ENCODE measurements around the gene FABP2.

Gene FABP2

GRCh38 chr4:119299741-119300100, 22.2 kb downstream of the FABP2 start:
- peak overlapping the region; percentile 77 to 98 (median 92) for H3K4me3 ChIP-seq (ENCODE audit: control insufficient read depth in 1 of 7, extremely low read depth in 1 of 7, insufficient read depth in 4 of 7, low read depth in 2 of 7, low read length in 6 of 7)
- ChIA-PET CTCF (interaction anchor here (0.9 to 1.8 kb wide), 12 partner anchors 8 to 757 kb away, joined by 3 to 5 read pairs (median 4); no protein-coding TSS in a partner anchor), POLR2A (interaction anchor here (0.7 kb wide), 2 partner anchors 9 to 94 kb away, joined by 3 to 4 read pairs; no protein-coding TSS in a partner anchor)
- H3K36me3 ChIP-seq (ENCODE audit: control insufficient read depth in 4 of 4, insufficient read depth in 4 of 4, low read length in 3 of 4) = peaks cover 3 to 24% (median 13%) of the 10 kb centered on the region in 4 experiments
- no peaks in the 10 kb centered on the region for H3K27me3 ChIP-seq (replicated peaks in 2 of 5; ENCODE audit: control insufficient read depth in 4 of 5, insufficient read depth in 5 of 5, low read length in 4 of 5)
- peaks cover 13 to 20% (median 15%) of the 10 kb centered on the region in 4 experiments for H3K4me1 ChIP-seq (ENCODE audit: control extremely low read depth in 1 of 4, control insufficient read depth in 4 of 4, insufficient read depth in 4 of 4, low read length in 3 of 4)
- peaks cover 0 to 2% (median 0%) of the 10 kb centered on the region in 5 experiments for H3K9me3 ChIP-seq (ENCODE audit: control extremely low read depth in 1 of 5, control insufficient read depth in 4 of 5, insufficient read depth in 2 of 5, low read depth in 1 of 5, low read length in 4 of 5)
- DNase-seq = no peak
- peak overlapping the region; percentile 81 to 95 for H3K27ac ChIP-seq (ENCODE audit: insufficient read depth in 1 of 2, low read depth in 1 of 2, low read length in 2 of 2, poor library complexity in 1 of 2, severe bottlenecking in 2 of 2)
- 3% methylated on average over 7 of the region's 9 CpGs for WGBS (ENCODE audit: insufficient coverage)

DNA sequence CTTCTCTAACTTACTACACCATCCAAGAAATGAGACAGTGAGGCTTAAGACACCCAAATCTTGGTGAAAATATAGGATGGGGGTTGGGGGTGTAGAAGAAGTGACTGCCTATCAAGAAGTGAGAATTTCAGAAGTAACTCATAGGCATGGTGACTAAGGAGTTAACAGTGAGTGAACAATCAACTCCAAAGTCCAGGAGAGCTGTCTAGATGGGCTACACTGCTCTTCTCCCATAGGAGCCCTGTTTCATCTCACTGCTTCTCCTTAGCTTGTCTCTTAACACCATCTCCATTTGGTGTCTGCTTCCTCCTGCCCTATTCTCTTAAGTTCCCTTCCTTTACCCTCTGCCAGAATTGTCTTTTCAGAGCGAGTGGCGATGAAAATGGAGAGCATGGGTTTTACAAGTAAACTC, 22.7 kb downstream of the FABP2 start:
- POLR2A ChIA-PET = interaction anchor here (0.7 kb wide), 1 partner anchor 8 kb away, joined by 4 read pairs; no protein-coding TSS in a partner anchor
- peak; percentile 4 to 37 (median 34) for DNase-seq
- peaks cover 13 to 20% (median 15%) of the 10 kb centered on the region in 4 experiments for H3K4me1 ChIP-seq (ENCODE audit: control extremely low read depth in 1 of 4, control insufficient read depth in 4 of 4, insufficient read depth in 4 of 4, low read length in 3 of 4)
- H3K36me3 ChIP-seq (ENCODE audit: control insufficient read depth in 4 of 4, insufficient read depth in 4 of 4, low read length in 3 of 4) = peaks cover 3 to 24% (median 13%) of the 10 kb centered on the region in 4 experiments
- peak overlapping the region in 6 of 7 experiments; percentile 90 to 98 (median 92) for H3K4me3 ChIP-seq (ENCODE audit: control insufficient read depth in 1 of 7, extremely low read depth in 1 of 7, insufficient read depth in 4 of 7, low read depth in 2 of 7, low read length in 6 of 7)
- WGBS (ENCODE audit: insufficient coverage) = no CpG with 5 or more reads among the region's 2 CpGs
- H3K9me3 ChIP-seq (ENCODE audit: control extremely low read depth in 1 of 5, control insufficient read depth in 4 of 5, insufficient read depth in 2 of 5, low read depth in 1 of 5, low read length in 4 of 5) = peaks cover 0 to 2% (median 0%) of the 10 kb centered on the region in 5 experiments
- CTCF ChIA-PET = interaction anchor here (0.8 to 1.8 kb wide), 12 partner anchors 8 to 758 kb away, joined by 3 to 5 read pairs (median 3); no protein-coding TSS in a partner anchor
- H3K27ac ChIP-seq (ENCODE audit: insufficient read depth in 1 of 2, low read depth in 1 of 2, low read length in 2 of 2, poor library complexity in 1 of 2, severe bottlenecking in 2 of 2) = peak overlapping the region; percentile 13 to 95
- H3K27me3 ChIP-seq (replicated peaks in 2 of 5; ENCODE audit: control insufficient read depth in 4 of 5, insufficient read depth in 5 of 5, low read length in 4 of 5) = no peaks in the 10 kb centered on the region

DNA sequence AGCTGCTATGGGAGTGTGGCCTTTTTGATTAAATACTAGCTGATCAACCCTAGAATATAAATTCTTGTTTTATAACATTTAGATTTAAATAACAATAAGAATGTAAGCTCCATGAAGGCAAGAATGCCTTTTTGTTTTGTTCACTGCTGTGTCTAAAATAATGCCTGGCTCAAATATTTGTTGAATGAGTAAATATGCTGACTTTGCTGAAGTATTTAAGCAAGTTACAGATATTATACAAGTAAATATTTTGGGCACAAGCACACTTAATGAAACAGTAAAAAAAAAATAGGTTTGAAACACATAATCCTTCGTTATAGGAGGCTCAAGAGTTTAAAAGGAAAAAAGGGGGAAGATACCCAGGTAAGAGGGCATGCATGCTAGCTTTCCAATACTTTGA, 24.1 kb downstream of the FABP2 start:
- peaks cover 5 to 26% (median 16%) of the 10 kb centered on the region in 4 experiments for H3K36me3 ChIP-seq (ENCODE audit: control insufficient read depth in 4 of 4, insufficient read depth in 4 of 4, low read length in 3 of 4)
- 100% methylated on average over 1 of the region's 1 CpG for WGBS (ENCODE audit: insufficient coverage)
- H3K9me3 ChIP-seq (ENCODE audit: control extremely low read depth in 1 of 5, control insufficient read depth in 4 of 5, insufficient read depth in 2 of 5, low read depth in 1 of 5, low read length in 4 of 5) = peaks cover 0 to 2% (median 0%) of the 10 kb centered on the region in 5 experiments
- POLR2A ChIA-PET = no interaction called here
- DNase-seq = no peak
- H3K27ac ChIP-seq (ENCODE audit: insufficient read depth in 1 of 2, low read depth in 1 of 2, low read length in 2 of 2, poor library complexity in 1 of 2, severe bottlenecking in 2 of 2) = no peak overlapping the region
- no peak overlapping the region for H3K4me3 ChIP-seq (ENCODE audit: control insufficient read depth in 1 of 7, extremely low read depth in 1 of 7, insufficient read depth in 4 of 7, low read depth in 2 of 7, low read length in 6 of 7)
- peaks cover 13 to 20% (median 15%) of the 10 kb centered on the region in 4 experiments for H3K4me1 ChIP-seq (ENCODE audit: control extremely low read depth in 1 of 4, control insufficient read depth in 4 of 4, insufficient read depth in 4 of 4, low read length in 3 of 4)
- H3K27me3 ChIP-seq (replicated peaks in 2 of 5; ENCODE audit: control insufficient read depth in 4 of 5, insufficient read depth in 5 of 5, low read length in 4 of 5) = no peaks in the 10 kb centered on the region
- CTCF ChIA-PET = interaction anchor here (0.7 to 1.0 kb wide), 4 partner anchors 257 to 331 kb away, joined by 3 to 4 read pairs (median 4); no protein-coding TSS in a partner anchor

DNA sequence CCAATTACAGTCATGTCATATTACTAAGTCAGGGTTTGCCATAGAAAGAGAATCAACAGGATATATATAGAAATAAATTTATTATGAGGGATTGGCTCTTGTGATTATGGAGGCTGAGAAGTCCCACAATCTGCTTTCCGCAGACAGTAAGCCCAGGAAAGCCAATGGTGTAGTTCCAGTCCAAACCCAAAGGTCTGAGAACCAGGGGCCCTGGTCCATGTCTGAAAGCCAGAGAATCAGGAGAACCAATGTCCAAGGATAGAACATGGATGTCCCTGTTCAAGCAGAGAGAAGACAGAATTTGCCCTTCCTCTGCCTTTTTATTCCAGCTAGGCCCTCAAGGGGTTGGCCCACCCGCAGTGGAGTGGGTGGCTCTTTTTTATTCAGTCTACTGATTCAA, 25.6 kb downstream of the FABP2 start:
- WGBS (ENCODE audit: insufficient coverage) = 95% methylated on average over 2 of the region's 2 CpGs
- Histone ChIP-seq H3K36me3 (ENCODE audit: control insufficient read depth in 4 of 4, insufficient read depth in 4 of 4, low read length in 3 of 4) (peaks cover 10 to 33% (median 22%) of the 10 kb centered on the region in 4 experiments), H3K27ac (ENCODE audit: insufficient read depth in 1 of 2, low read depth in 1 of 2, low read length in 2 of 2, poor library complexity in 1 of 2, severe bottlenecking in 2 of 2) (no peak overlapping the region), H3K4me1 (ENCODE audit: control extremely low read depth in 1 of 4, control insufficient read depth in 4 of 4, insufficient read depth in 4 of 4, low read length in 3 of 4) (peaks cover 13 to 20% (median 15%) of the 10 kb centered on the region in 4 experiments), H3K27me3 (replicated peaks in 2 of 5; ENCODE audit: control insufficient read depth in 4 of 5, insufficient read depth in 5 of 5, low read length in 4 of 5) (no peaks in the 10 kb centered on the region), H3K4me3 (ENCODE audit: control insufficient read depth in 1 of 7, extremely low read depth in 1 of 7, insufficient read depth in 4 of 7, low read depth in 2 of 7, low read length in 6 of 7) (no peak overlapping the region), H3K9me3 (ENCODE audit: control extremely low read depth in 1 of 5, control insufficient read depth in 4 of 5, insufficient read depth in 2 of 5, low read depth in 1 of 5, low read length in 4 of 5) (peaks cover 0 to 2% (median 0%) of the 10 kb centered on the region in 5 experiments)
- ChIA-PET CTCF (no interaction called here), POLR2A (no interaction called here)
- DNase-seq = no peak

GRCh38 chr4:119290598-119290997, 31.3 kb downstream of the FABP2 start:
- H3K4me3 ChIP-seq (ENCODE audit: control insufficient read depth in 1 of 7, extremely low read depth in 1 of 7, insufficient read depth in 4 of 7, low read depth in 2 of 7, low read length in 6 of 7) = no peak overlapping the region
- CTCF ChIA-PET = interaction anchor here (0.6 to 1.1 kb wide), 5 partner anchors 9 to 544 kb away, joined by 3 to 5 read pairs (median 4); a partner anchor contains a TSS
- DNase-seq = no peak
- WGBS (ENCODE audit: insufficient coverage) = no CpG with 5 or more reads among the region's 1 CpG
- peaks cover 7 to 12% (median 9%) of the 10 kb centered on the region in 4 experiments for H3K36me3 ChIP-seq (ENCODE audit: control insufficient read depth in 4 of 4, insufficient read depth in 4 of 4, low read length in 3 of 4)
- no peaks in the 10 kb centered on the region for H3K9me3 ChIP-seq (ENCODE audit: control extremely low read depth in 1 of 5, control insufficient read depth in 4 of 5, insufficient read depth in 2 of 5, low read depth in 1 of 5, low read length in 4 of 5)
- POLR2A ChIA-PET = interaction anchor here (1.2 kb wide), 1 partner anchor 9 kb away, joined by 4 read pairs; no protein-coding TSS in a partner anchor
- H3K27me3 ChIP-seq (replicated peaks in 2 of 5; ENCODE audit: control insufficient read depth in 4 of 5, insufficient read depth in 5 of 5, low read length in 4 of 5) = no peaks in the 10 kb centered on the region
- no peaks in the 10 kb centered on the region for H3K4me1 ChIP-seq (ENCODE audit: control extremely low read depth in 1 of 4, control insufficient read depth in 4 of 4, insufficient read depth in 4 of 4, low read length in 3 of 4)
- no peak overlapping the region for H3K27ac ChIP-seq (ENCODE audit: insufficient read depth in 1 of 2, low read depth in 1 of 2, low read length in 2 of 2, poor library complexity in 1 of 2, severe bottlenecking in 2 of 2)

- Histone ChIP-seq H3K36me3 (ENCODE audit: control insufficient read depth in 4 of 4, insufficient read depth in 4 of 4, low read length in 3 of 4) (peaks cover 7 to 10% (median 8%) of the 10 kb centered on the region in 4 experiments), H3K9me3 (ENCODE audit: control extremely low read depth in 1 of 5, control insufficient read depth in 4 of 5, insufficient read depth in 2 of 5, low read depth in 1 of 5, low read length in 4 of 5) (no peaks in the 10 kb centered on the region), H3K4me3 (ENCODE audit: control insufficient read depth in 1 of 7, extremely low read depth in 1 of 7, insufficient read depth in 4 of 7, low read depth in 2 of 7, low read length in 6 of 7) (no peak overlapping the region), H3K4me1 (ENCODE audit: control extremely low read depth in 1 of 4, control insufficient read depth in 4 of 4, insufficient read depth in 4 of 4, low read length in 3 of 4) (peaks cover 0 to 8% (median 2%) of the 10 kb centered on the region in 4 experiments), H3K27me3 (replicated peaks in 2 of 5; ENCODE audit: control insufficient read depth in 4 of 5, insufficient read depth in 5 of 5, low read length in 4 of 5) (no peaks in the 10 kb centered on the region), H3K27ac (ENCODE audit: insufficient read depth in 1 of 2, low read depth in 1 of 2, low read length in 2 of 2, poor library complexity in 1 of 2, severe bottlenecking in 2 of 2) (no peak overlapping the region)
- ChIA-PET POLR2A (no interaction called here), CTCF (interaction anchor here (0.7 to 2.3 kb wide), 5 partner anchors 10 to 309 kb away, joined by 3 to 10 read pairs (median 5); no protein-coding TSS in a partner anchor)
- no peak for DNase-seq
- WGBS (ENCODE audit: insufficient coverage) = 100% methylated on average over 1 of the region's 5 CpGs
Observed at GRCh38 chr4:119289313-119289712, 32.6 kb downstream of the FABP2 start.

DNA sequence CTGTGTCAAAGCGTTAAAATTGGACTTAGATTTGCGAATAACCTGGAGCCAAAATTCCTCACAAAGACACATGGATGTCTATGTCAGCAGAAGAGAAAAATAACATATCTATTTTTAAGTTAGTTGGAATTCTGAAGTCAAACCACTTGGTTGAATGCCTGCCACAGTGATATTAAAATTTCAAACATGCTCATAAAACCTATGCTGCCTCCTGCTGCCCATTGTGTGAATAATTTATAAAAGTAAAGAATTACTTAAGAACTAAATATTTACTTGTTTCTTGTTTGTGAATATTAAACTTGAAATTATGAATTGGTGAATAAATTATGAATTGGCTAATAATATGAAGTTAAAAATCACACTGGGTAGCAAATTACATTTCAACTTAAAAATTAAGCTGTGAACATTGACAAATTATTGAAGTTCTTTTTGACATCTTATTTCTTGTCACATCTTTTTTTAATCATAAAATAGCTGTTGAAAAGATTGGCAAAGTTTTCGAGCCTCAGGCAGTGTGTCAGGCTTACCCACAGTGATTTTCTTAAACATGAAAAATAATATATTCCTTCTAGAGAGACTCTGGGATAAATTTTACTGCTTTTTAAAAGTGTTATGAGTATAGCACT, 35.4 kb downstream of the FABP2 start:
- peak; percentile 70 to 83 (median 79) for DNase-seq
- POLR2A ChIA-PET = no interaction called here
- Histone ChIP-seq H3K36me3 (ENCODE audit: control insufficient read depth in 4 of 4, insufficient read depth in 4 of 4, low read length in 3 of 4) (no peaks in the 10 kb centered on the region), H3K4me3 (ENCODE audit: control insufficient read depth in 1 of 7, extremely low read depth in 1 of 7, insufficient read depth in 4 of 7, low read depth in 2 of 7, low read length in 6 of 7) (no peak overlapping the region), H3K27me3 (replicated peaks in 2 of 5; ENCODE audit: control insufficient read depth in 4 of 5, insufficient read depth in 5 of 5, low read length in 4 of 5) (no peaks in the 10 kb centered on the region), H3K27ac (ENCODE audit: insufficient read depth in 1 of 2, low read depth in 1 of 2, low read length in 2 of 2, poor library complexity in 1 of 2, severe bottlenecking in 2 of 2) (no peak overlapping the region), H3K4me1 (ENCODE audit: control extremely low read depth in 1 of 4, control insufficient read depth in 4 of 4, insufficient read depth in 4 of 4, low read length in 3 of 4) (peaks cover 0 to 16% (median 9%) of the 10 kb centered on the region in 4 experiments), H3K9me3 (ENCODE audit: control extremely low read depth in 1 of 5, control insufficient read depth in 4 of 5, insufficient read depth in 2 of 5, low read depth in 1 of 5, low read length in 4 of 5) (no peaks in the 10 kb centered on the region)
- CTCF ChIA-PET = interaction anchor here (0.8 to 1.0 kb wide), 3 partner anchors 13 to 246 kb away, joined by 3 to 8 read pairs (median 3); no protein-coding TSS in a partner anchor
- WGBS (ENCODE audit: insufficient coverage) = no CpG with 5 or more reads among the region's 3 CpGs
